Liver (tissue), 9 donors: ENCODE measurements around the gene LCP1. TPM values are rescaled to one million over a fixed set of nuclear protein-coding genes. Genes with fewer than 3 reads are reported as not detected.

Experiments
- DNase-seq: peaks from one replicate; pipeline ENCODE4 v3.0.0-alpha.2; 2017; ENCODE audit warnings: low spot score
- H3K27ac ChIP-seq, 2 donors: one replicate each; pipeline ENCODE4 v1.7.0; 2013; ENCODE audit warnings: inconsistent platforms in 2 of 2, low read length in 2 of 2, control low read depth in 1 of 2, low read depth in 1 of 2, mild to moderate bottlenecking in 1 of 2
- H3K27me3 ChIP-seq, 4 donors: one replicate each; pipeline versions ENCODE4 v1.6.1 to v1.7.0; 2013; ENCODE audit warnings: low read length in 3 of 4, inconsistent platforms in 1 of 4, mild to moderate bottlenecking in 1 of 4, moderate library complexity in 1 of 4; ENCODE audit not compliant: control insufficient read depth in 4 of 4, insufficient read depth in 4 of 4
- H3K36me3 ChIP-seq, 4 donors: one replicate each; pipeline versions ENCODE4 v1.6.1 to v1.7.0; 2013; ENCODE audit warnings: low read length in 3 of 4, mild to moderate bottlenecking in 3 of 4, low read depth in 1 of 4, moderate library complexity in 1 of 4; ENCODE audit not compliant: control insufficient read depth in 4 of 4, insufficient read depth in 3 of 4
- H3K4me1 ChIP-seq, 4 donors: one replicate each; pipeline versions ENCODE4 v1.6.1 to v1.7.0; 2013; ENCODE audit warnings: low read length in 3 of 4, mild to moderate bottlenecking in 3 of 4, moderate library complexity in 1 of 4; ENCODE audit not compliant: control insufficient read depth in 4 of 4, insufficient read depth in 4 of 4
- H3K4me3 ChIP-seq, 3 donors: one replicate each; pipeline versions ENCODE4 v1.6.1 to v1.7.0; 2013; ENCODE audit warnings: low read length in 3 of 3, control low read depth in 1 of 3, low read depth in 1 of 3, mild to moderate bottlenecking in 1 of 3
- H3K9ac ChIP-seq, 2 donors: one replicate each; pipeline ENCODE4 v1.7.0; 2013; ENCODE audit warnings: low read length in 2 of 2, mild to moderate bottlenecking in 2 of 2, moderate library complexity in 2 of 2, control low read depth in 1 of 2, low read depth in 1 of 2
- H3K9me3 ChIP-seq, 4 donors: one replicate each; pipeline versions ENCODE4 v1.6.1 to v1.7.0; 2013; ENCODE audit warnings: low read length in 3 of 4; ENCODE audit not compliant: control insufficient read depth in 4 of 4
- EGR1 ChIP-seq, 2 donors: IDR thresholded peaks; 2 replicates each; pipeline ENCODE4 v1.6.1; 2016 to 2018; ENCODE audit warnings: antibody characterized with exemption in 2 of 2, low read depth in 2 of 2
- FOXA1 ChIP-seq: IDR thresholded peaks from 2 replicates; pipeline ENCODE4 v1.6.1; 2016; ENCODE audit warnings: antibody characterized with exemption
- FOXA2 ChIP-seq: IDR thresholded peaks from 2 replicates; pipeline ENCODE4 v1.6.1; 2016; ENCODE audit warnings: antibody characterized with exemption
- GABPA ChIP-seq, 2 donors: IDR thresholded peaks in 1 of 2; conservative IDR thresholded peaks in 1 of 2; 2 replicates each; pipeline ENCODE4 v1.6.1; 2016; ENCODE audit warnings: antibody characterized with exemption in 2 of 2, mild to moderate bottlenecking in 1 of 2, moderate library complexity in 1 of 2
- HNF4A ChIP-seq, 2 donors: conservative IDR thresholded peaks; 2 replicates each; pipeline ENCODE4 v1.6.1; 2016; ENCODE audit warnings: antibody characterized with exemption in 2 of 2, mild to moderate bottlenecking in 2 of 2
- HNF4G ChIP-seq: IDR thresholded peaks from 2 replicates; pipeline ENCODE4 v1.6.1; 2016; ENCODE audit warnings: antibody characterized with exemption
- JUND ChIP-seq, 2 donors: IDR thresholded peaks; 2 replicates each; pipeline ENCODE4 v1.6.1; 2016; ENCODE audit warnings: antibody characterized with exemption in 2 of 2
- NR2F2 ChIP-seq: IDR thresholded peaks from 2 replicates; pipeline ENCODE4 v1.6.1; 2016; ENCODE audit warnings: antibody characterized with exemption
- RAD21 ChIP-seq, 2 donors: IDR thresholded peaks; 2 replicates each; pipeline ENCODE4 v1.6.1; 2016; ENCODE audit warnings: antibody characterized with exemption in 2 of 2, mild to moderate bottlenecking in 2 of 2
- RXRA ChIP-seq, 2 donors: IDR thresholded peaks; 2 replicates each; pipeline ENCODE4 v1.6.1; 2017 to 2018; ENCODE audit warnings: antibody characterized with exemption in 2 of 2, mild to moderate bottlenecking in 1 of 2
- SP1 ChIP-seq: IDR thresholded peaks from 2 replicates; pipeline ENCODE4 v1.6.1; 2018; ENCODE audit warnings: antibody characterized with exemption, mild to moderate bottlenecking
- TAF1 ChIP-seq: conservative IDR thresholded peaks from 2 replicates; pipeline ENCODE4 v1.6.1; 2016; ENCODE audit warnings: antibody characterized with exemption, mild to moderate bottlenecking
- YY1 ChIP-seq: IDR thresholded peaks from 2 replicates; pipeline ENCODE4 v1.6.1; 2016; ENCODE audit warnings: antibody characterized with exemption, mild to moderate bottlenecking
- polyA plus RNA-seq, 2 donors: library from polyadenylated mRNA; stranded (reverse) in 1 of 2; unstranded in 1 of 2; fragments of 200-250 nt in 1 of 2; fragments of >200 nt in 1 of 2; fragmentation: Nextera tagmentation in 1 of 2; extraction: Ambion mirVana in 1 of 2; gene quantifications; one replicate each; pipeline versions ENCODE4 v1.2.1 to v1.2.3, GENCODE V29; 2013 to 2015
- total RNA-seq, 2 donors: library from RNA; depleted of rRNA; stranded (reverse); fragments of >200 nt; gene quantifications; one replicate each; pipeline ENCODE4 v1.2.3, GENCODE V29; 2014
- TF ChIP-seq, protein P1 (sequence below): IDR thresholded peaks from 2 replicates; pipeline ENCODE4 v1.6.1; 2016; ENCODE audit warnings: antibody characterized with exemption
- TF ChIP-seq, protein P2 (sequence below): fragments of 150-350 bp; IDR thresholded peaks from 2 replicates; pipeline ENCODE4 v1.5.1; 2017; ENCODE audit warnings: improper control_type of control experiment, low read depth, low read length; ENCODE audit not compliant: missing input control
- TF ChIP-seq, protein P3 (sequence below): IDR thresholded peaks from 2 replicates; pipeline ENCODE4 v1.6.1; 2016; ENCODE audit warnings: antibody characterized with exemption
- TF ChIP-seq, protein P4 (sequence below): IDR thresholded peaks from 2 replicates; pipeline ENCODE4 v1.6.1; 2016; ENCODE audit warnings: antibody characterized with exemption
- TF ChIP-seq, protein P5 (sequence below): IDR thresholded peaks from 2 replicates; pipeline ENCODE4 v1.6.1; 2016; ENCODE audit warnings: antibody characterized with exemption, mild to moderate bottlenecking
- donor health status: healthy.
- donor health status: healthy.
- donor health status: healthy.
- donor health status: healthy.
- donor health status: healthy.

The LCP1 gene
- total and polyA plus RNA-seq, 4 donors = 12.6 to 90.6 (median 36.0) TPM

DNA sequence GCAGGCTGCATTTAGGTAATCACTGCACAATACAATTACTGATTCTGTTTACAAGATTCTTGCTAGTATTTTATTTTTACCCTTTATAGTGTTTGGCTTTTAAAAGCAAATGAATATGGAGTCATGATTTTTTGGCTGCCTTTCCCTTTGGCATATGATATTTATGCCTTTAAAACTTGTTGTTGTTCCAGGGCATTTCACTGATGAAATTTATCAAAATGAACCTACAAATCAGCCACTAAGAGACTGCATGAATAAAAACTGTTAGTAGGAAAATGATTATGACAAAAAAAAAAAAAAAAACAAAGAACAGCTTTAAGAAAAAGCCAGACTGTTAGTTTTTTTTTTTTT, 79.7 kb downstream of the LCP1 start:
- no peaks in the 10 kb centered on the region for H3K9me3 ChIP-seq
- H3K27ac ChIP-seq = peak overlapping the region; percentile 97
- peak overlapping the region; percentile 75 to 97 (median 91) for H3K4me3 ChIP-seq
- peak overlapping the region; percentile 79 to 99 for H3K9ac ChIP-seq
- no peak for DNase-seq
- TF ChIP-seq, protein P1, sequence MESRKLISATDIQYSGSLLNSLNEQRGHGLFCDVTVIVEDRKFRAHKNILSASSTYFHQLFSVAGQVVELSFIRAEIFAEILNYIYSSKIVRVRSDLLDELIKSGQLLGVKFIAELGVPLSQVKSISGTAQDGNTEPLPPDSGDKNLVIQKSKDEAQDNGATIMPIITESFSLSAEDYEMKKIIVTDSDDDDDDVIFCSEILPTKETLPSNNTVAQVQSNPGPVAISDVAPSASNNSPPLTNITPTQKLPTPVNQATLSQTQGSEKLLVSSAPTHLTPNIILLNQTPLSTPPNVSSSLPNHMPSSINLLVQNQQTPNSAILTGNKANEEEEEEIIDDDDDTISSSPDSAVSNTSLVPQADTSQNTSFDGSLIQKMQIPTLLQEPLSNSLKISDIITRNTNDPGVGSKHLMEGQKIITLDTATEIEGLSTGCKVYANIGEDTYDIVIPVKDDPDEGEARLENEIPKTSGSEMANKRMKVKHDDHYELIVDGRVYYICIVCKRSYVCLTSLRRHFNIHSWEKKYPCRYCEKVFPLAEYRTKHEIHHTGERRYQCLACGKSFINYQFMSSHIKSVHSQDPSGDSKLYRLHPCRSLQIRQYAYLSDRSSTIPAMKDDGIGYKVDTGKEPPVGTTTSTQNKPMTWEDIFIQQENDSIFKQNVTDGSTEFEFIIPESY = no peak
- no peak for TF ChIP-seq GABPA (IDR thresholded peaks at IDR 0.05 in 1 of 2, conservative IDR thresholded peaks at IDR 0.05 in 1 of 2)
- TF ChIP-seq, protein P2, sequence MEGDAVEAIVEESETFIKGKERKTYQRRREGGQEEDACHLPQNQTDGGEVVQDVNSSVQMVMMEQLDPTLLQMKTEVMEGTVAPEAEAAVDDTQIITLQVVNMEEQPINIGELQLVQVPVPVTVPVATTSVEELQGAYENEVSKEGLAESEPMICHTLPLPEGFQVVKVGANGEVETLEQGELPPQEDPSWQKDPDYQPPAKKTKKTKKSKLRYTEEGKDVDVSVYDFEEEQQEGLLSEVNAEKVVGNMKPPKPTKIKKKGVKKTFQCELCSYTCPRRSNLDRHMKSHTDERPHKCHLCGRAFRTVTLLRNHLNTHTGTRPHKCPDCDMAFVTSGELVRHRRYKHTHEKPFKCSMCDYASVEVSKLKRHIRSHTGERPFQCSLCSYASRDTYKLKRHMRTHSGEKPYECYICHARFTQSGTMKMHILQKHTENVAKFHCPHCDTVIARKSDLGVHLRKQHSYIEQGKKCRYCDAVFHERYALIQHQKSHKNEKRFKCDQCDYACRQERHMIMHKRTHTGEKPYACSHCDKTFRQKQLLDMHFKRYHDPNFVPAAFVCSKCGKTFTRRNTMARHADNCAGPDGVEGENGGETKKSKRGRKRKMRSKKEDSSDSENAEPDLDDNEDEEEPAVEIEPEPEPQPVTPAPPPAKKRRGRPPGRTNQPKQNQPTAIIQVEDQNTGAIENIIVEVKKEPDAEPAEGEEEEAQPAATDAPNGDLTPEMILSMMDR = no peak
- TF ChIP-seq FOXA2 = no peak
- TF ChIP-seq, protein P3, sequence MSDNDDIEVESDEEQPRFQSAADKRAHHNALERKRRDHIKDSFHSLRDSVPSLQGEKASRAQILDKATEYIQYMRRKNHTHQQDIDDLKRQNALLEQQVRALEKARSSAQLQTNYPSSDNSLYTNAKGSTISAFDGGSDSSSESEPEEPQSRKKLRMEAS = no peak
- no peak for TF ChIP-seq YY1
- no peak for TF ChIP-seq EGR1 (IDR thresholded peaks at IDR 0.05; ENCODE audit: low read depth in 2 of 2)
- TF ChIP-seq NR2F2 = no peak
- TF ChIP-seq, protein P4, sequence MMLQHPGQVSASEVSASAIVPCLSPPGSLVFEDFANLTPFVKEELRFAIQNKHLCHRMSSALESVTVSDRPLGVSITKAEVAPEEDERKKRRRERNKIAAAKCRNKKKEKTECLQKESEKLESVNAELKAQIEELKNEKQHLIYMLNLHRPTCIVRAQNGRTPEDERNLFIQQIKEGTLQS = no peak
- TF ChIP-seq SP1 = no peak
- no peak for TF ChIP-seq TAF1
- TF ChIP-seq JUND (IDR thresholded peaks at IDR 0.05) = no peak
- TF ChIP-seq RXRA (IDR thresholded peaks at IDR 0.05) = no peak
- TF ChIP-seq HNF4G = no peak
- TF ChIP-seq, protein P5, sequence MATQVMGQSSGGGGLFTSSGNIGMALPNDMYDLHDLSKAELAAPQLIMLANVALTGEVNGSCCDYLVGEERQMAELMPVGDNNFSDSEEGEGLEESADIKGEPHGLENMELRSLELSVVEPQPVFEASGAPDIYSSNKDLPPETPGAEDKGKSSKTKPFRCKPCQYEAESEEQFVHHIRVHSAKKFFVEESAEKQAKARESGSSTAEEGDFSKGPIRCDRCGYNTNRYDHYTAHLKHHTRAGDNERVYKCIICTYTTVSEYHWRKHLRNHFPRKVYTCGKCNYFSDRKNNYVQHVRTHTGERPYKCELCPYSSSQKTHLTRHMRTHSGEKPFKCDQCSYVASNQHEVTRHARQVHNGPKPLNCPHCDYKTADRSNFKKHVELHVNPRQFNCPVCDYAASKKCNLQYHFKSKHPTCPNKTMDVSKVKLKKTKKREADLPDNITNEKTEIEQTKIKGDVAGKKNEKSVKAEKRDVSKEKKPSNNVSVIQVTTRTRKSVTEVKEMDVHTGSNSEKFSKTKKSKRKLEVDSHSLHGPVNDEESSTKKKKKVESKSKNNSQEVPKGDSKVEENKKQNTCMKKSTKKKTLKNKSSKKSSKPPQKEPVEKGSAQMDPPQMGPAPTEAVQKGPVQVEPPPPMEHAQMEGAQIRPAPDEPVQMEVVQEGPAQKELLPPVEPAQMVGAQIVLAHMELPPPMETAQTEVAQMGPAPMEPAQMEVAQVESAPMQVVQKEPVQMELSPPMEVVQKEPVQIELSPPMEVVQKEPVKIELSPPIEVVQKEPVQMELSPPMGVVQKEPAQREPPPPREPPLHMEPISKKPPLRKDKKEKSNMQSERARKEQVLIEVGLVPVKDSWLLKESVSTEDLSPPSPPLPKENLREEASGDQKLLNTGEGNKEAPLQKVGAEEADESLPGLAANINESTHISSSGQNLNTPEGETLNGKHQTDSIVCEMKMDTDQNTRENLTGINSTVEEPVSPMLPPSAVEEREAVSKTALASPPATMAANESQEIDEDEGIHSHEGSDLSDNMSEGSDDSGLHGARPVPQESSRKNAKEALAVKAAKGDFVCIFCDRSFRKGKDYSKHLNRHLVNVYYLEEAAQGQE = no peak
- TF ChIP-seq FOXA1 = no peak
- no peak for TF ChIP-seq RAD21 (IDR thresholded peaks at IDR 0.05)
- no peak for TF ChIP-seq HNF4A (conservative IDR thresholded peaks at IDR 0.05)
- no peaks in the 10 kb centered on the region for H3K27me3 ChIP-seq
- H3K36me3 ChIP-seq = peaks cover 0 to 10% (median 5%) of the 10 kb centered on the region in 4 donors
- peaks cover 2 to 42% (median 26%) of the 10 kb centered on the region in 4 donors for H3K4me1 ChIP-seq
